Lower lobe of right lung (tissue), 2 donors: Measurements from ENCODE around the gene INHBB. TPM values are rescaled to one million over a fixed set of nuclear protein-coding genes. Genes with fewer than 3 reads are reported as not detected.
A peak's percentile ranks its signal among the peaks of the same experiment; 100 is the strongest.

Experiments used
- ATAC-seq, 2 donors: fragments of 200-7000 bp; cut with Tn5 transposase; one replicate each; pipeline ENCODE4 v1.9.1; 2020 to 2022; ENCODE audit warnings: mild to moderate bottlenecking in 2 of 2, moderate library complexity in 2 of 2
- DNase-seq: peaks from one replicate; pipeline ENCODE4 v3.0.0-alpha.2; 2020
- H3K27ac ChIP-seq: fragments of 200-600 bp; one replicate; pipeline ENCODE4 v1.8.0; 2022
- H3K27me3 ChIP-seq: fragments of 200-600 bp; one replicate; pipeline ENCODE4 v1.8.0; 2022; ENCODE audit warnings: low read depth
- H3K36me3 ChIP-seq: fragments of 200-600 bp; one replicate; pipeline ENCODE4 v1.8.0; 2022; ENCODE audit warnings: mild to moderate bottlenecking
- H3K4me1 ChIP-seq: fragments of 200-600 bp; one replicate; pipeline ENCODE4 v1.8.0; 2022
- H3K4me3 ChIP-seq: fragments of 200-600 bp; one replicate; pipeline ENCODE4 v1.8.0; 2022; ENCODE audit warnings: mild to moderate bottlenecking
- H3K9me3 ChIP-seq: fragments of 200-600 bp; one replicate; pipeline ENCODE4 v1.8.0; 2022
- intact Hi-C: fragments of 100-400 bp; cut with DNase I; formaldehyde crosslinking; loops from one replicate; pipeline ENCODE4 v1.11.0; 2022
- total RNA-seq: library from RNA; stranded (reverse); fragmentation: NEBNext Ultra II Directional; extraction: Animal tissue kit (Norgen Biotek cat#: 25700); gene quantifications from one replicate; pipeline ENCODE4 v1.2.1, GENCODE V29; 2021
- TF ChIP-seq, protein P1 (sequence below): fragments of 200-600 bp; IDR thresholded peaks from one replicate; pipeline ENCODE4 v1.8.0; 2022; ENCODE audit warnings: antibody characterized with exemption, mild to moderate bottlenecking
- donor health status: DM: no; HTN: yes; CAD: no; lungs with severe emphysema.

The INHBB gene
- total RNA-seq, 1 donor from 2014 or later: 5.2 TPM

DNA sequence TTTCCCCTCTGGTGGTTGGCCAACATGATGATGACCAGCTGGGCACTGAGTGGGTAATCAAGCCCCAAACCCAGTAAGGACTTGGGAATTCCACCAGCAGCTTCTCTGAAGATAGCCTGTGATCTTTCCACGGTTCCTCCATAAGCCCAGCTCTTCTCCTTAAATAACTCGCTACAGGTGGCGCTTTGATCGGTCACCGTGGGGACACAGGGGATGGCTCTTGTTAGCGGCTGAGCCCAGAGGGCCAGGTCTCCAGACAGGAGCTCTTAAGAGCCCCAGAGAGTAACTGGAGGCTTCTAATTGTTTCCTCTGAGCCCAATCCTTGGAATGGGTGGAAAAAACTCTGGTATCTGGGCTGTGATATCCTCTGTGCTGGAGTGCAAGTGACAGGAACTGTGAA is 13.6 kb upstream of the INHBB start:
- H3K4me3 ChIP-seq: no peak overlapping the region
- intact Hi-C loops: no loop called here
- H3K27me3 ChIP-seq: peaks cover 10% of the 10 kb centered on the region
- DNase-seq (no peak), ATAC-seq (no peak)
- no peaks in the 10 kb centered on the region for H3K9me3 ChIP-seq
- H3K27ac ChIP-seq: no peak overlapping the region
- TF ChIP-seq, protein P1, sequence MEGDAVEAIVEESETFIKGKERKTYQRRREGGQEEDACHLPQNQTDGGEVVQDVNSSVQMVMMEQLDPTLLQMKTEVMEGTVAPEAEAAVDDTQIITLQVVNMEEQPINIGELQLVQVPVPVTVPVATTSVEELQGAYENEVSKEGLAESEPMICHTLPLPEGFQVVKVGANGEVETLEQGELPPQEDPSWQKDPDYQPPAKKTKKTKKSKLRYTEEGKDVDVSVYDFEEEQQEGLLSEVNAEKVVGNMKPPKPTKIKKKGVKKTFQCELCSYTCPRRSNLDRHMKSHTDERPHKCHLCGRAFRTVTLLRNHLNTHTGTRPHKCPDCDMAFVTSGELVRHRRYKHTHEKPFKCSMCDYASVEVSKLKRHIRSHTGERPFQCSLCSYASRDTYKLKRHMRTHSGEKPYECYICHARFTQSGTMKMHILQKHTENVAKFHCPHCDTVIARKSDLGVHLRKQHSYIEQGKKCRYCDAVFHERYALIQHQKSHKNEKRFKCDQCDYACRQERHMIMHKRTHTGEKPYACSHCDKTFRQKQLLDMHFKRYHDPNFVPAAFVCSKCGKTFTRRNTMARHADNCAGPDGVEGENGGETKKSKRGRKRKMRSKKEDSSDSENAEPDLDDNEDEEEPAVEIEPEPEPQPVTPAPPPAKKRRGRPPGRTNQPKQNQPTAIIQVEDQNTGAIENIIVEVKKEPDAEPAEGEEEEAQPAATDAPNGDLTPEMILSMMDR: no peak
- H3K4me1 ChIP-seq: no peaks in the 10 kb centered on the region
- no peaks in the 10 kb centered on the region for H3K36me3 ChIP-seq

DNA sequence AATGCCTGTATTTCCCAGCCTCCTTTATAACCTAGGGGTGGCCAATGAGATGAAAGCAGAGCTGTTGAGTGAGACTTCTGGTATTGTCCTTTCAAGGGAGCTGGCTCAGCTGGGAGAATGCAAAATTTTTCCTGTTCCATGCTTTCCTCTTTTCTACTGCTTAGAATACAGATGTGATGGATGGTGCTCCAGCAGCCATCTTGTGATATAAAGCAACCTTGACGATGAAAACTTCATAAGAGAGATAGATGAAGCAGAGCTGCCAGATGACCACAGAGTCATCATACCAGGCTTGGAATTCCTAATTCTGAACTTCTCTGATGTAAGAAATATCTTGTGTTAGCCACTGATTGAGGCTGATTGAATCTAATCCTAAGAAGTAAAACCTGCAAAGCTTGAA is 11.9 kb upstream of the INHBB start:
- Histone ChIP-seq H3K4me3 (no peak overlapping the region), H3K36me3 (no peaks in the 10 kb centered on the region), H3K27me3 (peaks cover 11% of the 10 kb centered on the region), H3K27ac (no peak overlapping the region), H3K9me3 (no peaks in the 10 kb centered on the region), H3K4me1 (no peaks in the 10 kb centered on the region)
- intact Hi-C loops: no loop called here
- TF ChIP-seq, protein P1: no peak
- DNase-seq: no peak
- ATAC-seq: no peak

DNA sequence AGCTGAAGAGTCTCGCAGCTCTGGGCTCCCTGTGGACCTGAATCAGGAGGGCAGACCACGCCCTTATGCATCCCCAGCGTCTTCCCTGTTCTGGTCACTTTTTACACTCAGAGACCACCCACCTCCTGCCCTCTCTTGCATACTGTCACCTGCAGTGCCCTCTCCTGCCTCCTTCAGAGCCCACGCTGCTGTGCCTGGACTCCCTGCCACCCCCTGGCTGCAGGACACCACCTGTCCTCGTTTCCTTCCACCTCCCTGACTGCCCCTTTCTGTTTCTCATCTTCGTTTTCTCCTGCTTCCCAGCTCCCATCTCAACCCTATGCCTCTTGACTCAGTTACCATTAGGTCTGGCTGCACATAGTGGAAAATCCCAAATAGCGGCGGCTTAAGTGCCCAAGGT is 9.2 kb upstream of the INHBB start:
- Histone ChIP-seq H3K9me3 (no peaks in the 10 kb centered on the region), H3K27ac (no peak overlapping the region), H3K4me3 (no peak overlapping the region), H3K27me3 (peaks cover 30% of the 10 kb centered on the region), H3K4me1 (no peaks in the 10 kb centered on the region), H3K36me3 (no peaks in the 10 kb centered on the region)
- TF ChIP-seq, protein P1: no peak
- ATAC-seq (no peak), DNase-seq (no peak)
- intact Hi-C loops: no loop called here

DNA sequence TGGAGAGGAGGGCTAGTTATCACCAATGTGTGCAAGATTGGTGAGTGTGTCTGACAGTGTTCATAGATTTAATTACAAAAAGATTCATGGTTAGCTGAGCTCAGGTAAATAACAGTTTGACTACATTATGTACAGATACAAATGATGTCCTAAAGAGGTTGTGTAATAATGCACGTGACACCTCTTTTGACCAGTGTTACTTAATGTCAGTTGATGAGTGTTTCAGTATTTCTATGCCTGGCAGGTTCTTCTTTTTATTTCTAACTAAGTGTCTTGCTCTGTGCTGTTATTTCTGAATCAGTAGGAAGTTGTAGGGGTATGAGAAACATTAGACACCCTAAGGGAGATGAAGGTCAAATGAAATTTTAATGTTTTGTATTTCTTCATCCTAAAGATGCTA is 7.9 kb upstream of the INHBB start:
- peaks cover 43% of the 10 kb centered on the region for H3K27me3 ChIP-seq
- no peaks in the 10 kb centered on the region for H3K36me3 ChIP-seq
- intact Hi-C loops: no loop called here
- ATAC-seq: peak in 1 of 2 donors; percentile 22
- no peak for DNase-seq
- no peak overlapping the region for H3K4me3 ChIP-seq
- no peaks in the 10 kb centered on the region for H3K9me3 ChIP-seq
- H3K27ac ChIP-seq: no peak overlapping the region
- TF ChIP-seq, protein P1: no peak
- H3K4me1 ChIP-seq: peaks cover 2% of the 10 kb centered on the region

DNA sequence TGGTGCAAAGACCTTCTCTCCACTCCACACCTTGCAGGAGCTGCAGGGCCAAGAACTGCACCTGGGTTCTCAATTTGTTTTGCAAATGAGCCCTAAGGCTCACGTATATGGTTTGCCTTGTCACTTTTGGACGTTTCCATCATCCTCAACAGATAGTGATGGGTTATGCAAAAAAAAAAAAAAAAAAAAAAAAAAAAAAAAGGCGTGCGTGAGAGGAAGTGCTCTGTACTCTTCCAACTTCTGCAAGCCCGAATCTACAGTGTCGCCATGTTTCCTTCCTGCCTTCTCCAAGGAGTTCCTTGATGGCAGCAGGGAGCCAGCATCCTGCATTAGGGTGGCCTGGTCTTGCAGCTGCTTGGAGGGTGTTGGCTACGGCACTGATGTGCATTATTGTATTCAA is 4.0 kb upstream of the INHBB start:
- Histone ChIP-seq H3K9me3 (no peaks in the 10 kb centered on the region), H3K27ac (no peak overlapping the region), H3K27me3 (peaks cover 69% of the 10 kb centered on the region), H3K4me1 (peaks cover 27% of the 10 kb centered on the region), H3K4me3 (no peak overlapping the region), H3K36me3 (no peaks in the 10 kb centered on the region)
- DNase-seq: no peak
- TF ChIP-seq, protein P1: no peak
- intact Hi-C loops: loop anchor here (5.0 kb wide), 1 partner anchor 340 kb away; no protein-coding TSS in a partner anchor
- no peak for ATAC-seq

DNA sequence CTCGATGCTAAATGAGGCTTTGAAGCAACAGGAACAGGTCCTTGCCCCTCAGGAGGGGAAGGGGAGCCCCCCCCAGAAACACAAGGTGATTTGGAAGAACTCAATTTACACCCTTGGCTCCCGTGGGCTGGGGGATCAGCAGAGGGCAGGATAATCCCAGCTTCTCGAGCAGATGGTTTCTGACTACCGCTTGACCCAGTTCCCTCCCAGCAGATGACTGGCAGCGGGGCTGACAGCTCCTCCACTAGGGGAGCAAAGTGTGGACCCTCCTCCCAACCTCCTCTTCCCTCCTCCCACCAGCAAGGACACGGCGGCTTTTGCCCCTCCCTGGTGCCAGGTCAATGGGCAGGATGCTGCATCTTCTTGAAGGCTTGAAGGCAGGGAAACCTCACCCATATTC is 3.5 kb upstream of the INHBB start:
- intact Hi-C loops: loop anchor here (5.0 kb wide), 1 partner anchor 340 kb away; no protein-coding TSS in a partner anchor
- Histone ChIP-seq H3K36me3 (no peaks in the 10 kb centered on the region), H3K4me1 (peaks cover 30% of the 10 kb centered on the region), H3K27ac (no peak overlapping the region), H3K27me3 (peaks cover 74% of the 10 kb centered on the region), H3K9me3 (no peaks in the 10 kb centered on the region), H3K4me3 (no peak overlapping the region)
- TF ChIP-seq, protein P1: no peak
- DNase-seq: no peak
- no peak for ATAC-seq
